ENCODE results near the gene TMEM81. TPM values are rescaled to one million over a fixed set of nuclear protein-coding genes. Genes with fewer than 3 reads are reported as not detected.

TMEM81 gene
- total RNA-seq, 2 donors from 2014 or later: 2.4 to 2.9 TPM

DNA sequence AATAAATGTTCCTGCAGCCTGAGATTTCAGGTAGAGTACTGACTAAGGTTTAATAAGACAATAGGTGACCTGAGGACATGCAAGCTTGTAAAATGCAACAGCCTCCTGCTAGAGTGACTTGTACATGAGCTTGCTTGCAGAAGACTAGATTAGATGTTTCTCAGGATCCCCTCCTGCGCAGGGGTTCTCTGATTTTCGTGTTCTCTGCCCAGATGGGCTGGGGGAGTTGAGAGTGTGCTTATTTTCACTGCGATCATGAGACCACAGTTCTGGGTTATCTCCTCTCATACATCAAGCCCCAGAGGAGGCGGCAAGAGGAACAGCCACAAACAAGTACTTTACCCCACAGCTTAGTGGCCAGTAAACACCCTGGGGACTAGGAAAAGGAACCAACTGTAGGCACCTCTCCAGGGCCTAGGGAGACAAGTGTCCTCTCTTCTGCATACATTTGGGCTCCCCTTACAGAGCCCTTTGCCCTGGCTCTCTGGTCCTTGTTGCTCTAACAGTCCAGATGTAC is 8.0 kb downstream of the TMEM81 start:
- TF ChIP-seq, protein P1, sequence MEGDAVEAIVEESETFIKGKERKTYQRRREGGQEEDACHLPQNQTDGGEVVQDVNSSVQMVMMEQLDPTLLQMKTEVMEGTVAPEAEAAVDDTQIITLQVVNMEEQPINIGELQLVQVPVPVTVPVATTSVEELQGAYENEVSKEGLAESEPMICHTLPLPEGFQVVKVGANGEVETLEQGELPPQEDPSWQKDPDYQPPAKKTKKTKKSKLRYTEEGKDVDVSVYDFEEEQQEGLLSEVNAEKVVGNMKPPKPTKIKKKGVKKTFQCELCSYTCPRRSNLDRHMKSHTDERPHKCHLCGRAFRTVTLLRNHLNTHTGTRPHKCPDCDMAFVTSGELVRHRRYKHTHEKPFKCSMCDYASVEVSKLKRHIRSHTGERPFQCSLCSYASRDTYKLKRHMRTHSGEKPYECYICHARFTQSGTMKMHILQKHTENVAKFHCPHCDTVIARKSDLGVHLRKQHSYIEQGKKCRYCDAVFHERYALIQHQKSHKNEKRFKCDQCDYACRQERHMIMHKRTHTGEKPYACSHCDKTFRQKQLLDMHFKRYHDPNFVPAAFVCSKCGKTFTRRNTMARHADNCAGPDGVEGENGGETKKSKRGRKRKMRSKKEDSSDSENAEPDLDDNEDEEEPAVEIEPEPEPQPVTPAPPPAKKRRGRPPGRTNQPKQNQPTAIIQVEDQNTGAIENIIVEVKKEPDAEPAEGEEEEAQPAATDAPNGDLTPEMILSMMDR (IDR thresholded peaks at IDR 0.05): no peak
- DNase-seq (ENCODE audit: low spot score): no peak
- H3K4me3 ChIP-seq: no peak overlapping the region
- H3K9me3 ChIP-seq: no peaks in the 10 kb centered on the region
- H3K36me3 ChIP-seq: no peaks in the 10 kb centered on the region
- H3K27ac ChIP-seq: no peak overlapping the region
- no peaks in the 10 kb centered on the region for H3K27me3 ChIP-seq
- H3K4me1 ChIP-seq: peaks cover 0 to 13% of the 10 kb centered on the region in 2 donors

DNA sequence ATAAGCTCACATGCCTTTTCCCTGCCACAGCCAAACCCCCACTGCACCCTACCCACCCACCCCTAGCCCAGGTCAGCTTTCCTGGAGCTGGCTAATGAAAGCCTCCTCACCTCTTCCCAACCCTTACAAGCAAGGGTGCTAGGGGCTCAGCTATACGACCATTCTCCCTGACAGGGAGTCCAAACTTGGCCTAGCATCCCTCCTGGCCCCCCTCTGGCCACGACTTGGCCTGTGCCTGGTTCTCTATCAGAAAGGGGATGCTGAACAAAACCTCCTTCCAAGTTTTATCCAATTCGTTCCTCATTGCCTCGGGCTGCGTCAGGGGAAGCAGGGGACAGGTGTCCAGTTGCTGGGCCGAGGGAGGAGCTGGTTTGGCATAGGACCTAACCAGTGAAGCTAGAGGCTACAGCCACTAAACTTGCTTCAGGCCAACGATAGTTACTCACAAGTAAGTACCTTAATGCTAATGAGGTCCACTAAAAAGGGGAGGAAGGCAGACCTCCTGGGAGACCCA is 8.6 kb downstream of the TMEM81 start:
- Histone ChIP-seq H3K4me3 (no peak overlapping the region), H3K27ac (no peak overlapping the region), H3K4me1 (peaks cover 0 to 13% of the 10 kb centered on the region in 2 donors), H3K27me3 (no peaks in the 10 kb centered on the region), H3K9me3 (no peaks in the 10 kb centered on the region), H3K36me3 (no peaks in the 10 kb centered on the region)
- DNase-seq (ENCODE audit: low spot score): no peak
- TF ChIP-seq, protein P1 (IDR thresholded peaks at IDR 0.05): no peak

DNA sequence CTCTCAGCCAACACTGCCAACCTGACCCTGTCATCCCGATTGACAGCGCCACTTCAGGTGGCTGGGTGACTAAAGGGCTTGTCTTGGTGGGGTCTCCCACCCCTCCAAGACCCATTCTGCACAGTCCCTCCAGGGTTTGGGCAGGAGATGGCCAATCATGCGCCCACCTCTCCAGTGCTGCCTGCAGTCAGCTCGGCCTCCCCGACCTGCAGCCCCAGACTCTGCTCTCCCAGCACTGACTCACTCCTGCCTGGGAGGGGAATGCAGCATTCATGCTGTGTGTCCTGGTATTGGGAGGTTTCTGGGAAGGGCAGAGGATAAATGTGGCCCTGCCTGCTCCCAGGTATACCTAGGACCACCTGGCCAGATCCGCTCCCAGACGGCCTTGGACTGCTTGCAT is 9.7 kb downstream of the TMEM81 start:
- TF ChIP-seq, protein P1 (IDR thresholded peaks at IDR 0.05): no peak
- no peaks in the 10 kb centered on the region for H3K36me3 ChIP-seq
- H3K27me3 ChIP-seq: no peaks in the 10 kb centered on the region
- no peaks in the 10 kb centered on the region for H3K9me3 ChIP-seq
- H3K4me1 ChIP-seq: peaks cover 0 to 13% of the 10 kb centered on the region in 2 donors
- H3K27ac ChIP-seq: no peak overlapping the region
- DNase-seq (ENCODE audit: low spot score): no peak
- H3K4me3 ChIP-seq: no peak overlapping the region

DNA sequence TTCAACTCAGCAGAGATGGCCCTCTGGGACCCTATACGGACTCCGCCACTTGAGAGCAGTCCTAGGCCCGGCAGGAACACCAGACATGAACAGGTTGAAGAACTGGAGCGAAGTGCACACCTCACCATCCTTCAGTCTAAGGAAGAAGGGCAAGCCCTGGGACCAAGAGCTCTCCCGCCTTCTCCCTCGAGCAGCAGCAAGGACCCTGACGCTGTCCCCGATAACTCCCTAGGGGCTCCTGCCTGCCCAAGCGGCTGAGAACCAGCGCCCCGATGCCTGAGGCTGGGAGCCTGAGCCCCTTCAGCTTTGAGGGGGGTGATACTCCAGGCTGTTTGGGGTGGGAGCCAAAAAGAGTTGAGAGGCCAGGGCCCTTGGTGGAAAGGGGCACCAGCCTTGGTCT is 10.2 kb downstream of the TMEM81 start:
- H3K4me1 ChIP-seq: peaks cover 0 to 13% of the 10 kb centered on the region in 2 donors
- H3K27ac ChIP-seq: no peak overlapping the region
- no peak for DNase-seq (ENCODE audit: low spot score)
- TF ChIP-seq, protein P1 (IDR thresholded peaks at IDR 0.05): no peak
- H3K36me3 ChIP-seq: no peaks in the 10 kb centered on the region
- H3K9me3 ChIP-seq: no peaks in the 10 kb centered on the region
- H3K4me3 ChIP-seq: no peak overlapping the region
- H3K27me3 ChIP-seq: no peaks in the 10 kb centered on the region

DNA sequence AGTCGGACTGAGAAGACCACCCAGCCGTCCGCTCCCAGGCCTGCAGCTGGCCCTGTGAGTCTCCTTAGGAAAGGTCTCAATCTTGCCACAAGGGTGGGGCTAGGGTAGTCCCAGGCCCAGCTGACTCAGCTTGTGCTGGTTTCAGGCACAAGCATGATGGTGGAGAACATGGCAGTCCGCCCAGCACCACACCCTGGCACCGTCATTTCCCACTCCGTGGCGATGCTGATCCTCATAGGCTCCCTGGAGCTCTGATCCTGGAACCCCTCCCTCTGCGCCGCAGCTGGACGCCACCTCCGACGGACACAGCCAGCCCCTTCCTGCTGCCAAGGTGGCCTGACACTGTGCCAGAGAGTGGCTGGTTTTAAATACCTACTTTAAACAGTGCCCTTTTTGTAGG is 10.7 kb downstream of the TMEM81 start:
- no peak for DNase-seq (ENCODE audit: low spot score)
- Histone ChIP-seq H3K9me3 (no peaks in the 10 kb centered on the region), H3K36me3 (no peaks in the 10 kb centered on the region)

More for the DNA sequence above, 10.7 kb downstream of the TMEM81 start:
- Histone ChIP-seq H3K4me1 (peaks cover 0 to 18% of the 10 kb centered on the region in 2 donors), H3K27me3 (no peaks in the 10 kb centered on the region), H3K4me3 (no peak overlapping the region), H3K27ac (no peak overlapping the region)
- TF ChIP-seq, protein P1 (IDR thresholded peaks at IDR 0.05): no peak
